ENCODE measurements around the gene NFATC1.

NFATC1 gene

DNA sequence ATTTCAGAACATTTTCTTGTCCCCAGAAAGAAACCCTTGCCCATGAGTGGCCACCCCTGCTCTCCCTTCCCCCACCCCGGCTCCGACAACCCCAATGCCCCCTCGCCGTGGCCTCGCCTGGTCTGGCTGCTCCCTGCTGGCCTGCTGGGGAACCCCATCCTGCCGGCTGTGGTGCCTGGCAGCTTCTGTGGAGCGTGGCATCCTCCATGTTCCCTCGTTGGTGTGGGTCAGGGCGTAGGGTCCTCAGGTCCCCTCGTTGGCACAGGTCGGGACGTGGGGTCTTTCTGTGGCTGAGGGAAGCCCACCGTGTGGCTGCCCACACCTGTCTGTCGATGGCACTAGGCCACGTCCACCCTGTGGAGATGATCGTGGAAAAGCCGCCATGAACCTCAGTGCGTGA lies 61.9 kb downstream of the NFATC1 start:
- H3K4me3 Mint-ChIP-seq, result no peak overlapping the region

DNA sequence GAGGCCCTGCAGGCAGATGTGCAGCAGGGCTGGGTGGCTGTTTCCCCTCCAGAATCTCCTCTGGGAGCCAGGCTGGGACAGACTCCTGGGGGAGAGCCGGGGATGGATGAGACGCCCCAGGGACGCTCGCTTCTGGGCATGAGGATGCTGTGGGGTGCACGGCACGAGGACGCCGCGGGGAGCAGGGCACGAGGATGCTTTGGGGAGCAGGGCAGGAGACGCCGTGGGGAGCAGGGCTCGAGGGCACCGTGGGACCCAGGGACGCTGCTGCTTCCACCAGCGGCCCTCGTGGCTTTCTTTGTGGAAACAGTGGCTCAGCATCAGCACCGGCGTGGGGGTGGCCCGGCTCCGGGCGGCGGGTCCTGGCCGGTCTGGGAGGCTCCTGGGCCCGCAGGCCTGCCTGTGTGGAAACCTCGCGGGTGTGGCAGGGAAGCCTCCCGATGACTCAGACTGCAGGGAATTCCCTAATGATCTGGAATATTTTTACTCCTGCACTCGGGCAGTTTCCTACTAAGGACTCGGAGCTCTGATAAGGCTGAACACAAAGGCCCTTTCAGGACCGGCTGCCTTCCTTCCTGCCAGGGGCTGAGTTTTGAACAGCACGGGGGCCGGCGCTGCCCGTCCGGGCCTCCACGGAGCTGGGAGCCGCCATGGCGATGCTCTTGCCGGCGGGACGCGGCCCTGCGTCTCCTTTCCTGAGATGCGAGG lies 62.6 kb downstream of the NFATC1 start:
- H3K27ac Mint-ChIP-seq, result no peak overlapping the region
- H3K4me3 Mint-ChIP-seq, result no peak overlapping the region
- no peaks in the 10 kb centered on the region for H3K4me1 Mint-ChIP-seq (ENCODE audit: low read depth)
- peaks cover 98% of the 10 kb centered on the region for H3K36me3 Mint-ChIP-seq (ENCODE audit: low read depth)
- no peaks in the 10 kb centered on the region for H3K9me3 Mint-ChIP-seq
- intact Hi-C loops (cut with micrococcal nuclease), result no loop called here
- no peaks in the 10 kb centered on the region for H3K27me3 Mint-ChIP-seq

More for the DNA sequence above, 61.9 kb downstream of the NFATC1 start:
- Mint-ChIP-seq H3K4me1 (ENCODE audit: low read depth) (no peaks in the 10 kb centered on the region), H3K9me3 (no peaks in the 10 kb centered on the region), H3K27ac (no peak overlapping the region), H3K36me3 (ENCODE audit: low read depth) (peaks cover 98% of the 10 kb centered on the region), H3K27me3 (no peaks in the 10 kb centered on the region)
- intact Hi-C loops (cut with micrococcal nuclease), result no loop called here

DNA sequence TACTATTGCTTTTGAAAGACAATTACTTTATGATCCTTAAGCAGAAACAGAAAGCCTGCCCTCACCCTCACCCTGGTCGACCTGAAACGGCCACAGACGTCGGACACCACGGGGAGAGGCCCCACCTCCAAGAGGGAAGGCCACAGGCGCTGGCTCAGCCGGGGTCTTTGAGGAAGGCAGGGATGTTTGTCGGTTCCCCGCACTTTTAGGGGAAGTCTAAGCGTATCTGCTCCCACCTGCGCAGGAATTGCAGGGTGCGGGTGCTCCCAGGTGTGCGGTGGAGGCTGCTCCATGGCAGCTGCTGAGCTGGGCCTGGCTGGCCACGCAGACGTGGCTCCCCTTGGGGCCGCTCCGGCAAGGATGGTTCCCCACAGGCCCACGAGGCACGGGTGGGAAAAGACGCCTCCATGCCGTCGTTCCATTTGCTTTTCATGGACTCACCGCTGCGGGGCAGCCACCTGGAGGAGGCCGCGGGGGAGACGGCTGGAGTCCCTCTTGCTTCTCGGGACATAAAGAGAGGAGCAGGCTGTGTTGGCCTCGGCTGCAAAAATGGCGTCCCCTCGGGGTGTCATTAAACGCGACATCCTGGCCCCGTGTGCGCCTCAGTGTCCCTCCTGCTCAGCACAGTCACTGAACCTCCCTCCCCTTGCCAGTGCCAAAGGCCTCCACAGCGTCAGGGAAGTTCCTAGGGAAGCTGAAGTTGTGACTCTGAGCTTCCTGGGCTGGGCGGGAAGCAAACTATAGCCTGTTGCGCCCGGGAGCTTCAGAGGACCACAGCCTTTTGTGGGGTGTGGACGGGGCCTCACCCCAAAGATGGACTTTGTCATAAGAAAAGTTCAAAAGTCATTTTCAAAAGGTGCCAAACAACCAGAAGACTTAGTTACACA lies 63.4 kb downstream of the NFATC1 start:
- Mint-ChIP-seq H3K27ac (no peak overlapping the region), H3K27me3 (no peaks in the 10 kb centered on the region), H3K4me3 (no peak overlapping the region), H3K36me3 (ENCODE audit: low read depth) (peaks cover 98% of the 10 kb centered on the region), H3K4me1 (ENCODE audit: low read depth) (no peaks in the 10 kb centered on the region), H3K9me3 (no peaks in the 10 kb centered on the region)
- intact Hi-C loops (cut with micrococcal nuclease), result no loop called here

GRCh38 chr18:79459946-79460480 lies 64.3 kb downstream of the NFATC1 start:
- H3K9me3 Mint-ChIP-seq, result no peaks in the 10 kb centered on the region
- intact Hi-C loops (cut with micrococcal nuclease), result no loop called here
- H3K4me1 Mint-ChIP-seq (ENCODE audit: low read depth), result no peaks in the 10 kb centered on the region
- H3K27me3 Mint-ChIP-seq, result no peaks in the 10 kb centered on the region
- H3K4me3 Mint-ChIP-seq, result no peak overlapping the region
- H3K36me3 Mint-ChIP-seq (ENCODE audit: low read depth), result peaks cover 94% of the 10 kb centered on the region
- H3K27ac Mint-ChIP-seq, result no peak overlapping the region

- H3K4me1 Mint-ChIP-seq (ENCODE audit: low read depth), result no peaks in the 10 kb centered on the region
- H3K36me3 Mint-ChIP-seq (ENCODE audit: low read depth), result peaks cover 94% of the 10 kb centered on the region
- H3K4me3 Mint-ChIP-seq, result no peak overlapping the region
- H3K27me3 Mint-ChIP-seq, result no peaks in the 10 kb centered on the region
- intact Hi-C loops (cut with micrococcal nuclease), result no loop called here
- no peaks in the 10 kb centered on the region for H3K9me3 Mint-ChIP-seq
- no peak overlapping the region for H3K27ac Mint-ChIP-seq
Measured at GRCh38 chr18:79460481-79461300, 65.0 kb downstream of the NFATC1 start.

DNA sequence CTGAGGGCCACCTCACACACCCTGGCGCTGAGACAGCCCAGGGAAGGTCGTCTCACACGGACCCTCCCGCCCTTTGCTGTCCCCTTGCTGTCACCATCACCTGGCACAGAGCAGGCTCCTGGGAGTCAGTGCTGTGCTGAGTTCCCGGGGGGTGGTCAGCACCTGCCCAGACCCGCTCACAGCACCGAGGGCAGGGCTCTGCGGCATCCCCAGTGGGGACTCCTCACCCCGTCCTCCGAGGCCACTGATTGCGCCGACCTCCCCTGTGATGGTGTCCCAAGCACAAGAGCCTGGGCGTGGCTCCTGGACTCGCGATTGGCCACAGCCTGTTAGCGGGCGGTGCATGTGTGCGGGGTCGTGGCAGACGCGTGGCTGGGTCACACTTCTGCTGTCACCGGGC lies 65.9 kb downstream of the NFATC1 start:
- no peak overlapping the region for H3K27ac Mint-ChIP-seq
- no peak overlapping the region for H3K4me3 Mint-ChIP-seq
- H3K4me1 Mint-ChIP-seq (ENCODE audit: low read depth), result no peaks in the 10 kb centered on the region
- intact Hi-C loops (cut with micrococcal nuclease), result no loop called here
- no peaks in the 10 kb centered on the region for H3K27me3 Mint-ChIP-seq
- H3K36me3 Mint-ChIP-seq (ENCODE audit: low read depth), result peaks cover 94% of the 10 kb centered on the region
- no peaks in the 10 kb centered on the region for H3K9me3 Mint-ChIP-seq

DNA sequence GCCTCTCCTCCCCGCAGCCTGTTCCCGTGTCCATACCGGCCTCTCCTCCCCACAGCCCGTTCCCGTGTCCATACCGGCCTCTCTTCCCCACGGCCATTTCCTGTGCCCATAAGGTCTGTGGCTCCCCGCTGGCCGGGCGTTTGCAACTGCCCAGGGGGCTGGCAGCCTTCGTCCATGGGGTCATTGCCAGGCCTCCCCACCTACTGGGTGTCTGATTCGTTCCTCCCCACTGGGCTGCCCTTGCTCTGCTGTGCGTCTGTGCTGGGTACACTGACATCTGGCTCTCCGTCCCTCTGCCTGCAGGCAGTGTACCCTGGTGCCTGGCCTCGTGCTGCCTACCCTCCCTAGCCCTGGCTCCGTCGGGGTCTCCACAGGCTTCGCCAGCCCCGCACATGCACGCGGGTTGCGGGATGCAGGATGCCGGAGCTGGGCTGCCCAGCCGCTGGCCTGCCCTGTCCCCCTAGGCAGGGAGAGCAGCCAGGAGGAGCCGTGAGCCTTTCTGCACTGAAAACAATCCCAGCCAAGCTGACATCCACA lies 67.8 kb downstream of the NFATC1 start:
- intact Hi-C loops (cut with micrococcal nuclease), result no loop called here
- H3K4me3 Mint-ChIP-seq, result no peak overlapping the region
- no peaks in the 10 kb centered on the region for H3K27me3 Mint-ChIP-seq
- no peaks in the 10 kb centered on the region for H3K4me1 Mint-ChIP-seq (ENCODE audit: low read depth)
- H3K36me3 Mint-ChIP-seq (ENCODE audit: low read depth), result peaks cover 95% of the 10 kb centered on the region
- no peaks in the 10 kb centered on the region for H3K9me3 Mint-ChIP-seq
- no peak overlapping the region for H3K27ac Mint-ChIP-seq

DNA sequence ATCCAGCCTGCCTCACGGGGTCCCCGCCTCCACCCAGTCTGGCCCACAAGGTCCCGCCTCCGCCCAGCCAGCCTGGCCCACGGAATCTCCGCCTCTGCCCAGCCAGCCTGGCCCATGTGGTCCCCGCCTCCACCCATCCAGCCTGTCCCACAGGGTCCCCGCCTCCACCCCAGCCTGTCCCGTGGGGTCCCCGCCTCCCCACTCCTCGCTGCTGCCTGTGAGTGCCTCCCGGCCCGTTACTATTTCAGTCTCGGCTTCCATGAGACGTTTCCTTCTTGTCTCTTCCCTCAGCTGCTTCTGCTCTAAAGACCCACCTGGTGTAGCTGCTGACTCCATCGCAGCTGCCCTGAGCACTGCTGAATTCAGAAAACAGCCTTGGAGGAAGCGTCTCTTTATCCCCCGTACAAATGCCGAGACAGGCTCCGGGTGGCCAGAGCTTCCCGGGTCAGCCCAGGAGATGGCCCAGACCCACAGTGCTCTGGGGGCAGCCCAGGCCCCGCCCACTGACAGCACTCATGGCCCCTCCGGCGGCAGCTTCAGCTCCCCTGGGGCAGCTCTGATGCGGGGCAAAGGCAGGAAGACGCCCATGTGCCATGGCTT lies 69.8 kb downstream of the NFATC1 start:
- Mint-ChIP-seq H3K27ac (peak overlapping the region; percentile 57), H3K9me3 (no peaks in the 10 kb centered on the region), H3K27me3 (no peaks in the 10 kb centered on the region), H3K36me3 (ENCODE audit: low read depth) (peaks cover 95% of the 10 kb centered on the region), H3K4me1 (ENCODE audit: low read depth) (no peaks in the 10 kb centered on the region), H3K4me3 (no peak overlapping the region)
- intact Hi-C loops (cut with micrococcal nuclease), result no loop called here

- H3K4me3 Mint-ChIP-seq, result no peak overlapping the region
- intact Hi-C loops (cut with micrococcal nuclease), result no loop called here
- no peaks in the 10 kb centered on the region for H3K9me3 Mint-ChIP-seq
- no peaks in the 10 kb centered on the region for H3K4me1 Mint-ChIP-seq (ENCODE audit: low read depth)
- no peaks in the 10 kb centered on the region for H3K27me3 Mint-ChIP-seq
- H3K36me3 Mint-ChIP-seq (ENCODE audit: low read depth), result peaks cover 95% of the 10 kb centered on the region
- H3K27ac Mint-ChIP-seq, result no peak overlapping the region
Measured at GRCh38 chr18:79466591-79466990, 70.9 kb downstream of the NFATC1 start.

GRCh38 chr18:79467126-79467525 lies 71.4 kb downstream of the NFATC1 start:
- H3K4me1 Mint-ChIP-seq (ENCODE audit: low read depth), result no peaks in the 10 kb centered on the region
- H3K27me3 Mint-ChIP-seq, result no peaks in the 10 kb centered on the region
- H3K36me3 Mint-ChIP-seq (ENCODE audit: low read depth), result peaks cover 95% of the 10 kb centered on the region
- H3K9me3 Mint-ChIP-seq, result no peaks in the 10 kb centered on the region
- intact Hi-C loops (cut with micrococcal nuclease), result no loop called here
- no peak overlapping the region for H3K4me3 Mint-ChIP-seq
- H3K27ac Mint-ChIP-seq, result no peak overlapping the region

- intact Hi-C loops (cut with micrococcal nuclease), result no loop called here
- Mint-ChIP-seq H3K27me3 (no peaks in the 10 kb centered on the region), H3K36me3 (ENCODE audit: low read depth) (peaks cover 95% of the 10 kb centered on the region), H3K9me3 (peaks cover 10% of the 10 kb centered on the region), H3K27ac (no peak overlapping the region), H3K4me3 (no peak overlapping the region), H3K4me1 (ENCODE audit: low read depth) (no peaks in the 10 kb centered on the region)
Measured at GRCh38 chr18:79468119-79468789, 72.5 kb downstream of the NFATC1 start.

- peaks cover 11% of the 10 kb centered on the region for H3K9me3 Mint-ChIP-seq
- no peak overlapping the region for H3K4me3 Mint-ChIP-seq
- peaks cover 87% of the 10 kb centered on the region for H3K36me3 Mint-ChIP-seq (ENCODE audit: low read depth)
- H3K4me1 Mint-ChIP-seq (ENCODE audit: low read depth), result no peaks in the 10 kb centered on the region
- no peak overlapping the region for H3K27ac Mint-ChIP-seq
- H3K27me3 Mint-ChIP-seq, result no peaks in the 10 kb centered on the region
- intact Hi-C loops (cut with micrococcal nuclease), result no loop called here
Measured at GRCh38 chr18:79469309-79469708, 73.6 kb downstream of the NFATC1 start.

Data from dendritic cell treated with granulocyte-macrophage colony-stimulating factor and Interleukin-4, amounts not matched to agents 40 ng/mL and 50 ng/mL, for 4 days (primary cell).